GM18526 (cell line): Measurements from ENCODE around the gene SHD.

Experiments used
- POLR2A ChIP-seq: IDR thresholded peaks from 3 replicates; pipeline ENCODE4 v1.6.1; 2011; ENCODE audit not compliant: insufficient read length; ENCODE audit errors: extremely low read depth

The SHD gene

DNA sequence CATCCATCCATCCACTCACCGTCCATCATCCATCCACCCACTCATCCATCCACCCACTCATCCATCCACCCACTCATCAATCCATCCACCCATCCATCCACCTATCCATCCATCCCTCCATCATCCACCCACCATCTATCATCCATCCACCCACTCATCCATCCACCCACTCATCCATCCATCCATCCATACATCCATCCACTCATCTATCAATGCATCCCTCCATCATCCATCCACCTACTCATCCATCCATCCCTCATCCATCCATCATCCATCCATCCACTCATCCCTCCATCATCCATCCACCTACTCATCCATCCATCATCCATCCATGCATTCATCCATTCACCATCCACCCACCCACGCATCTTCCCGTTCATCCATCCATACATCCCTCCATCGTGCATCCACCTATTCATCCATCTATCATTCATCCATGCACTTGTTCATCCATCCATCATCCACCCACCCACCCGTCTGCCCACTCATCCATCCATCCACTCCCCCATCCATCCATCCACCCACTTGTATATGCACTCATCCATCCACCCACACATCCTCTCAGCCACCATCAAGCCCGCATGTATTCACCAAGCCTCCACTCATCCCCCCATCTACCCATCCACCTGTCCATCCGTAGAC lies 56.0 kb downstream of the SHD start:
- no peak for TF ChIP-seq POLR2A

DNA sequence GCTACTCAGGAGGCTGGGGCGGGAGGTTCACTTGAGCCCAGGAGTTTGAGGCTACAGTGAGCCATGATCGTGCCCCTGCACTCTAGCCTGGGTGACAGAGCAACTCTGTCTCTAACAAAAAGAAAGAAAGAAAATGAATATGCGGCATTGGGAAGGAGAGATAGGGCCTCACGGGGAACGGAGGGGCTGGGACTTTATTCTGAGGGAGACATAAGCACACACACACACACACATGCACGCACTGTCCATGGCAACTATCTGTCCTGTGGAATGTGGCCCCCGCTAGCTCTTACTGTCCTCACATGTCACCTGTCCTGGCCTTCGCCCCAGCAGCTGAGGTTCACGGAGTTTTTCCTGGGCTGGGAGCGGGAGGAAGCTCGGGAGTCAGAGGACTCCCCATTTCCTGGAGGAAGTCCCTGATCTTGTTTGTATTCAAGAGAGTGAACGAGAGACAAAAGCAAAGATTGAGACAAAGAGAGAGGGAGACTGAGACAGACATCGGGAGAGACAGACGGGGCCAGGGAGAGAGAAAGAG lies 58.9 kb downstream of the SHD start:
- TF ChIP-seq POLR2A, result no peak

DNA sequence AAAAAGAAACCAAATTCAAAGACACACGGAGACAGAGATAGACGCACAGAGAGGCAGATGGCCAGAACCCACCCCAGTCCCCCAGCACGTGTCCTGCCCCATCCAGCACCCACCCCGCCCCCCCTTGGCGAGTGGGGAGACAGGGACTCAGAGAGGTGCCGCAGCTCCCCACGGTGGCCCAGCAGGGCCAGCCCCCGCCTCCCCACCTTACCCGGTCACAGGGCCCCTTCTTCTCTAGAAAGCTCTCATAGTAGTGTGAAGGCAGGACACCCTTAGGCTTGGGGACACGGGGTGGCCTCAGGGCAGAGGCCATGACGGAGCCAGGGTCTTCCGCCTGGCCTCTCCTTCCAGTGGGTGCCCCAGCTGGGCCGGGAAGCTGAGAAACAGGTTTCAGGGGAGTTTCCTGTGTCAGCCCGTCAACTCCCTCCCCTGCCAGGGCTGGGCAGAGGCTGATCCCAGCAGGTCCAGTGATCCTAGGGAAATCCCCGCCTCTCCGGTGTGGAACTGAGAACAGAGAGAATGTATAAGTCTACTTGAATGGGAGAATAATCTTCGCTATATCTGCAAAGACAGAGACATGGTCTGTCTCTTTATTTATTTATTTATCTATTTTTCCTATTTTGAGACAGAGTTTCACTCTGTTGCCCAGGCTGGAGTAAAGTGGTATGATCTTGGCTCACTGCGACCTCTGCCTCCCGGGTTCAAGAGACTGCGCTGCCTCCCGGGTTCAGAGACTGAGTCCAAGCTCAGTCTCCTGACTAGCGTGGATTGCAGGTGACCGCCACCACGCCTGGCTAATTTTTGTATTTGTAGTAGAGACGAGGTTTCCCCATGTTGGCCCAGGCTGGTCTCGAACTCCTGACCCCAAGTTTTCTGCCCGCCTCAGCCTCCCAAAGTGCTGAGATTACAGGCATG lies 59.6 kb downstream of the SHD start, which contains the start of gene STAP2:
Gene STAP2 (minus strand): TSS at position 387 of the 915 bp plus-strand sequence. CDS start 74 bp downstream, at position 313.
- TF ChIP-seq POLR2A, result no peak
